ENCODE data around the gene PDE7B. TPM values are rescaled to one million over a fixed set of nuclear protein-coding genes. Genes with fewer than 3 reads are reported as not detected.

Gene PDE7B
- total RNA-seq, 1 experiment from 2014 or later = not detected

DNA sequence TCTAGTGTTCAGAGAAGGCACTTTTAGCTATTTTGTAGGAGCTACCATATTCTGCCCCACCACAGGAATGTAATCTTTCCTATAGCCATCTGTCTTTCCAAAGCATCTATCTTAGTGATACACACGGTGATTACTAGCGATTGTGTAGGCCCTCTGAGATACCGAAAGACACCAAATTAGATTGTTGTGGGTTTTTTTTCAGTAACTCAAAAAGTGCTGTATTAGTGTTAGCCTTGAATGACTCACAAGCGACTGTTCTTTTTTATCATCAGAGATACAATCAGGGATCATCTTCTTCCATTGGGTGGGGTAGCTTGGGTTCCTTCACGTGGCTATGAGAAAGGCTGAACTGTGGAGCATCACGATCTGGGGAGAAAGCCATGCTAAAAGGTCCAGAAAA, 238.4 kb downstream of the PDE7B start:
- ATAC-seq = no peak
- Mint-ChIP-seq H3K27me3 (ENCODE audit: low read depth) (peaks cover 6% of the 10 kb centered on the region; the same call in 1 of the 2 replicates), H3K9me3 (peaks cover 9% of the 10 kb centered on the region), H3K27ac (no peak overlapping the region), H3K4me3 (no peak overlapping the region), H3K4me1 (no peaks in the 10 kb centered on the region), H3K36me3 (no peaks in the 10 kb centered on the region)
- TF ChIP-seq, protein P1, sequence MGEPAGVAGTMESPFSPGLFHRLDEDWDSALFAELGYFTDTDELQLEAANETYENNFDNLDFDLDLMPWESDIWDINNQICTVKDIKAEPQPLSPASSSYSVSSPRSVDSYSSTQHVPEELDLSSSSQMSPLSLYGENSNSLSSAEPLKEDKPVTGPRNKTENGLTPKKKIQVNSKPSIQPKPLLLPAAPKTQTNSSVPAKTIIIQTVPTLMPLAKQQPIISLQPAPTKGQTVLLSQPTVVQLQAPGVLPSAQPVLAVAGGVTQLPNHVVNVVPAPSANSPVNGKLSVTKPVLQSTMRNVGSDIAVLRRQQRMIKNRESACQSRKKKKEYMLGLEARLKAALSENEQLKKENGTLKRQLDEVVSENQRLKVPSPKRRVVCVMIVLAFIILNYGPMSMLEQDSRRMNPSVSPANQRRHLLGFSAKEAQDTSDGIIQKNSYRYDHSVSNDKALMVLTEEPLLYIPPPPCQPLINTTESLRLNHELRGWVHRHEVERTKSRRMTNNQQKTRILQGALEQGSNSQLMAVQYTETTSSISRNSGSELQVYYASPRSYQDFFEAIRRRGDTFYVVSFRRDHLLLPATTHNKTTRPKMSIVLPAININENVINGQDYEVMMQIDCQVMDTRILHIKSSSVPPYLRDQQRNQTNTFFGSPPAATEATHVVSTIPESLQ (CRISPR knock-in tag; IDR thresholded peaks at IDR 0.05) = no peak
- TF ChIP-seq, protein P2, sequence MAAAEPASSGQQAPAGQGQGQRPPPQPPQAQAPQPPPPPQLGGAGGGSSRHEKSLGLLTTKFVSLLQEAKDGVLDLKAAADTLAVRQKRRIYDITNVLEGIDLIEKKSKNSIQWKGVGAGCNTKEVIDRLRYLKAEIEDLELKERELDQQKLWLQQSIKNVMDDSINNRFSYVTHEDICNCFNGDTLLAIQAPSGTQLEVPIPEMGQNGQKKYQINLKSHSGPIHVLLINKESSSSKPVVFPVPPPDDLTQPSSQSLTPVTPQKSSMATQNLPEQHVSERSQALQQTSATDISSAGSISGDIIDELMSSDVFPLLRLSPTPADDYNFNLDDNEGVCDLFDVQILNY (CRISPR knock-in tag; IDR thresholded peaks at IDR 0.05) = no peak
- TF ChIP-seq, protein P3, sequence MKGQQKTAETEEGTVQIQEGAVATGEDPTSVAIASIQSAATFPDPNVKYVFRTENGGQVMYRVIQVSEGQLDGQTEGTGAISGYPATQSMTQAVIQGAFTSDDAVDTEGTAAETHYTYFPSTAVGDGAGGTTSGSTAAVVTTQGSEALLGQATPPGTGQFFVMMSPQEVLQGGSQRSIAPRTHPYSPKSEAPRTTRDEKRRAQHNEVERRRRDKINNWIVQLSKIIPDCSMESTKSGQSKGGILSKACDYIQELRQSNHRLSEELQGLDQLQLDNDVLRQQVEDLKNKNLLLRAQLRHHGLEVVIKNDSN (CRISPR knock-in tag; IDR thresholded peaks at IDR 0.05) = no peak
- ChIA-PET CTCF (no interaction called here), POLR2A (no interaction called here)
- no peak for DNase-seq (ENCODE audit: low spot score)

DNA sequence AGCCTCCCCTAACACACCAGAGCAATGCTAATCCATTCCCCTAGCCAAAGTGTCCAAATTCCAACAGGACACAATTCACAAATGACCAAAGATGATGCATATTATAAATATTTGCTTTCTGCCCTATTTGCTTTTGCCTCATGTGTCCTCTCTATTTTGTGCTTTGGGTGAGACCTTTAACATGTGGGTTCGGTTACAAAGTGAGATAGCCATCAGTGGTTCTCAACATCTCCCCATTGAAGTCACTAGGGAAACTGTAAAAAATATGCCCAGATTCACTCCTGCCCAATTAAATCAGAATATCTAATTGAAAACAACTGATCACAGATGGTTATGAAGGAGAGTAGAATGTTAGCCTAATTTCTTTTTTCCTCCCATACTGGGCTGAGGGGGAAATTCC, 239.4 kb downstream of the PDE7B start:
- H3K4me3 Mint-ChIP-seq = no peak overlapping the region
- H3K27ac Mint-ChIP-seq = no peak overlapping the region
- DNase-seq (ENCODE audit: low spot score) (no peak), ATAC-seq (no peak)
- peaks cover 6% of the 10 kb centered on the region; the same call in 1 of the 2 replicates for H3K27me3 Mint-ChIP-seq (ENCODE audit: low read depth)
- H3K4me1 Mint-ChIP-seq = no peaks in the 10 kb centered on the region
- no peaks in the 10 kb centered on the region for H3K36me3 Mint-ChIP-seq
- CTCF ChIA-PET = no interaction called here
- POLR2A ChIA-PET = no interaction called here
- peaks cover 9% of the 10 kb centered on the region for H3K9me3 Mint-ChIP-seq
- no peak for TF ChIP-seq ATF1 (CRISPR knock-in tag; IDR thresholded peaks at IDR 0.05)
- TF ChIP-seq, protein P4, sequence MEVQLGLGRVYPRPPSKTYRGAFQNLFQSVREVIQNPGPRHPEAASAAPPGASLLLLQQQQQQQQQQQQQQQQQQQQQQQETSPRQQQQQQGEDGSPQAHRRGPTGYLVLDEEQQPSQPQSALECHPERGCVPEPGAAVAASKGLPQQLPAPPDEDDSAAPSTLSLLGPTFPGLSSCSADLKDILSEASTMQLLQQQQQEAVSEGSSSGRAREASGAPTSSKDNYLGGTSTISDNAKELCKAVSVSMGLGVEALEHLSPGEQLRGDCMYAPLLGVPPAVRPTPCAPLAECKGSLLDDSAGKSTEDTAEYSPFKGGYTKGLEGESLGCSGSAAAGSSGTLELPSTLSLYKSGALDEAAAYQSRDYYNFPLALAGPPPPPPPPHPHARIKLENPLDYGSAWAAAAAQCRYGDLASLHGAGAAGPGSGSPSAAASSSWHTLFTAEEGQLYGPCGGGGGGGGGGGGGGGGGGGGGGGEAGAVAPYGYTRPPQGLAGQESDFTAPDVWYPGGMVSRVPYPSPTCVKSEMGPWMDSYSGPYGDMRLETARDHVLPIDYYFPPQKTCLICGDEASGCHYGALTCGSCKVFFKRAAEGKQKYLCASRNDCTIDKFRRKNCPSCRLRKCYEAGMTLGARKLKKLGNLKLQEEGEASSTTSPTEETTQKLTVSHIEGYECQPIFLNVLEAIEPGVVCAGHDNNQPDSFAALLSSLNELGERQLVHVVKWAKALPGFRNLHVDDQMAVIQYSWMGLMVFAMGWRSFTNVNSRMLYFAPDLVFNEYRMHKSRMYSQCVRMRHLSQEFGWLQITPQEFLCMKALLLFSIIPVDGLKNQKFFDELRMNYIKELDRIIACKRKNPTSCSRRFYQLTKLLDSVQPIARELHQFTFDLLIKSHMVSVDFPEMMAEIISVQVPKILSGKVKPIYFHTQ (CRISPR knock-in tag; IDR thresholded peaks at IDR 0.05) = no peak
- TF ChIP-seq, protein P5, sequence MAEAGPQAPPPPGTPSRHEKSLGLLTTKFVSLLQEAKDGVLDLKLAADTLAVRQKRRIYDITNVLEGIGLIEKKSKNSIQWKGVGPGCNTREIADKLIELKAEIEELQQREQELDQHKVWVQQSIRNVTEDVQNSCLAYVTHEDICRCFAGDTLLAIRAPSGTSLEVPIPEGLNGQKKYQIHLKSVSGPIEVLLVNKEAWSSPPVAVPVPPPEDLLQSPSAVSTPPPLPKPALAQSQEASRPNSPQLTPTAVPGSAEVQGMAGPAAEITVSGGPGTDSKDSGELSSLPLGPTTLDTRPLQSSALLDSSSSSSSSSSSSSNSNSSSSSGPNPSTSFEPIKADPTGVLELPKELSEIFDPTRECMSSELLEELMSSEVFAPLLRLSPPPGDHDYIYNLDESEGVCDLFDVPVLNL (CRISPR knock-in tag; IDR thresholded peaks at IDR 0.05; ENCODE audit: borderline replicate concordance, low read depth) = no peak
- no peak for TF ChIP-seq ELF4 (CRISPR knock-in tag; IDR thresholded peaks at IDR 0.05; ENCODE audit: low read depth)
- no peak for TF ChIP-seq SOX15 (CRISPR knock-in tag; IDR thresholded peaks at IDR 0.05)
- no peak for TF ChIP-seq GTF2I (CRISPR knock-in tag; conservative IDR thresholded peaks at IDR 0.05)
- TF ChIP-seq GRHL2 (CRISPR knock-in tag; IDR thresholded peaks at IDR 0.05; ENCODE audit: insufficient replicate concordance, severe bottlenecking) = no peak
- TF ChIP-seq ZNF671 (CRISPR knock-in tag; IDR thresholded peaks at IDR 0.05) = no peak
- TF ChIP-seq NR3C1 (CRISPR knock-in tag; conservative IDR thresholded peaks at IDR 0.05; ENCODE audit: low read depth) = no peak
- no peak for TF ChIP-seq MXD4 (CRISPR knock-in tag; IDR thresholded peaks at IDR 0.05; ENCODE audit: borderline replicate concordance)
- no peak for TF ChIP-seq JUN (CRISPR knock-in tag; IDR thresholded peaks at IDR 0.05)
- no peak for TF ChIP-seq NFATC4 (CRISPR knock-in tag; IDR thresholded peaks at IDR 0.05)
- TF ChIP-seq ZNF232 (CRISPR knock-in tag; IDR thresholded peaks at IDR 0.05) = no peak
- TF ChIP-seq RORB (CRISPR knock-in tag; IDR thresholded peaks at IDR 0.05) = no peak
- TF ChIP-seq, protein P6, sequence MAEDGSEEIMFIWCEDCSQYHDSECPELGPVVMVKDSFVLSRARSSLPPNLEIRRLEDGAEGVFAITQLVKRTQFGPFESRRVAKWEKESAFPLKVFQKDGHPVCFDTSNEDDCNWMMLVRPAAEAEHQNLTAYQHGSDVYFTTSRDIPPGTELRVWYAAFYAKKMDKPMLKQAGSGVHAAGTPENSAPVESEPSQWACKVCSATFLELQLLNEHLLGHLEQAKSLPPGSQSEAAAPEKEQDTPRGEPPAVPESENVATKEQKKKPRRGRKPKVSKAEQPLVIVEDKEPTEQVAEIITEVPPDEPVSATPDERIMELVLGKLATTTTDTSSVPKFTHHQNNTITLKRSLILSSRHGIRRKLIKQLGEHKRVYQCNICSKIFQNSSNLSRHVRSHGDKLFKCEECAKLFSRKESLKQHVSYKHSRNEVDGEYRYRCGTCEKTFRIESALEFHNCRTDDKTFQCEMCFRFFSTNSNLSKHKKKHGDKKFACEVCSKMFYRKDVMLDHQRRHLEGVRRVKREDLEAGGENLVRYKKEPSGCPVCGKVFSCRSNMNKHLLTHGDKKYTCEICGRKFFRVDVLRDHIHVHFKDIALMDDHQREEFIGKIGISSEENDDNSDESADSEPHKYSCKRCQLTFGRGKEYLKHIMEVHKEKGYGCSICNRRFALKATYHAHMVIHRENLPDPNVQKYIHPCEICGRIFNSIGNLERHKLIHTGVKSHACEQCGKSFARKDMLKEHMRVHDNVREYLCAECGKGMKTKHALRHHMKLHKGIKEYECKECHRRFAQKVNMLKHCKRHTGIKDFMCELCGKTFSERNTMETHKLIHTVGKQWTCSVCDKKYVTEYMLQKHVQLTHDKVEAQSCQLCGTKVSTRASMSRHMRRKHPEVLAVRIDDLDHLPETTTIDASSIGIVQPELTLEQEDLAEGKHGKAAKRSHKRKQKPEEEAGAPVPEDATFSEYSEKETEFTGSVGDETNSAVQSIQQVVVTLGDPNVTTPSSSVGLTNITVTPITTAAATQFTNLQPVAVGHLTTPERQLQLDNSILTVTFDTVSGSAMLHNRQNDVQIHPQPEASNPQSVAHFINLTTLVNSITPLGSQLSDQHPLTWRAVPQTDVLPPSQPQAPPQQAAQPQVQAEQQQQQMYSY (CRISPR knock-in tag; IDR thresholded peaks at IDR 0.05) = no peak

All from WTC11 (cell line).